Kidney (tissue), 14 donors: Measurements from ENCODE around the gene OR2L8. TPM values are rescaled to one million over a fixed set of nuclear protein-coding genes. Genes with fewer than 3 reads are reported as not detected.

ENCODE experiments used
- DNase-seq, 5 donors: peaks; one replicate each; pipeline ENCODE4 v3.0.0-alpha.2; 2013 to 2020
- FAIRE-seq: peaks from 2 replicates; lab custom pipeline; 2012; peaks lifted over from hg19 to GRCh38; lab: Jason Lieb, UNC
- H3K27ac ChIP-seq, 2 donors: one replicate each; pipeline ENCODE4 v1.7.0; 2013; ENCODE audit warnings: low read depth in 2 of 2, low read length in 2 of 2, inconsistent platforms in 1 of 2
- H3K27me3 ChIP-seq: one replicate; pipeline ENCODE4 v1.7.1; 2013; ENCODE audit warnings: low read length, inconsistent platforms; ENCODE audit not compliant: control insufficient read depth, insufficient read depth
- H3K36me3 ChIP-seq, 3 donors: one replicate each; pipeline versions ENCODE4 v1.7.0 to v1.7.1; 2013; ENCODE audit warnings: low read length in 3 of 3, control low read depth in 1 of 3, inconsistent platforms in 1 of 3; ENCODE audit not compliant: insufficient read depth in 3 of 3, control insufficient read depth in 2 of 3
- H3K4me1 ChIP-seq, 3 donors: one replicate each; pipeline versions ENCODE4 v1.7.0 to v1.7.1; 2013; ENCODE audit warnings: low read length in 3 of 3, inconsistent platforms in 1 of 3, low read depth in 1 of 3; ENCODE audit not compliant: control insufficient read depth in 2 of 3, insufficient read depth in 2 of 3
- H3K4me3 ChIP-seq, 3 donors: one replicate each; pipeline versions ENCODE4 v1.7.0 to v1.8.1; 2013; ENCODE audit warnings: low read length in 3 of 3, control low read depth in 1 of 3, inconsistent platforms in 1 of 3
- H3K9ac ChIP-seq, 3 donors: one replicate each; pipeline versions ENCODE4 v1.7.0 to v1.7.1; 2013; ENCODE audit warnings: low read length in 3 of 3, control low read depth in 1 of 3, inconsistent platforms in 1 of 3
- H3K9me3 ChIP-seq, 3 donors: one replicate each; pipeline versions ENCODE4 v1.7.0 to v1.7.1; 2013; ENCODE audit warnings: low read length in 3 of 3, control low read depth in 1 of 3, inconsistent platforms in 1 of 3; ENCODE audit not compliant: control insufficient read depth in 2 of 3, insufficient read depth in 1 of 3
- intact Hi-C: fragments of 100-400 bp; cut with DNase I; formaldehyde crosslinking; loops from one replicate; pipeline ENCODE4 v1.11.1; 2022
- polyA plus RNA-seq: library from polyadenylated mRNA; stranded (reverse); fragments of 350-450 nt; fragmentation: Illumina TruSeq; extraction: RNeasy Lipid Tissue Mini Kit (QIAGEN cat#74804); gene quantifications from one replicate; pipeline ENCODE4 v1.2.3, GENCODE V29; 2014; ENCODE audit warnings: low read depth, low replicate concordance; ENCODE audit not compliant: insufficient read depth
- total RNA-seq: library from RNA; stranded (reverse); fragmentation: NEBNext Ultra II Directional; extraction: Animal tissue kit (Norgen Biotek cat#: 25700); gene quantifications from one replicate; pipeline ENCODE4 v1.2.1, GENCODE V29; 2021
- TF ChIP-seq, protein P1 (sequence below): IDR thresholded peaks from 3 replicates; pipeline ENCODE4 v1.5.1; 2012; ENCODE audit warnings: mild to moderate bottlenecking, moderate library complexity, borderline replicate concordance; ENCODE audit not compliant: insufficient read depth; ENCODE audit errors: extremely low read depth
- donor health status: control.
- donor health status: control.
- donor health status: control.
- donor health status: control.
- donor health status: control.
- donor health status: DM: yes; HTN: yes; CAD: no.
- donor health status: Normal renal cell carcinoma (clear cell type).

Gene OR2L8
- total and polyA plus RNA-seq, 2 donors from 2014 or later, result not detected

DNA sequence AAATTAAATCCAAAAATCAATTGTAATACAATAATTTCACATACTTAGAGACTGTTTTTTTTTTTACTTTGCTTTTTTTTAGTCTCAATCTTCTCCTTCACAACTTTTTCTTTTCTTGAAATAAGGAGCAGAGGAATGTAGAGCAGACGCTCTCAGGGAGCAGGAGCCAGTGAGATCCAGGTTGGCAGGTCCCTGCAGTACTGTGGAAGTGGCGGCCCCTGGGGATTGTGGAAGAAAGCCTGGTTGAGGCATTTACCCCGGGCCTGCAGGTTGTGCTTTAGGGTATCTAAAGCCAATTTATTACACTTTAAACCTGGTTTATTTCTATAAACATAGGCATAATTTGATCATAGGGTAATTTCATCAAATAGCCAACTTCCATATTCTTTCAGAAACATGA is 24.7 kb upstream of the OR2L8 start:
- Histone ChIP-seq H3K4me1 (no peaks in the 10 kb centered on the region), H3K9ac (no peak overlapping the region), H3K27ac (no peak overlapping the region), H3K9me3 (no peaks in the 10 kb centered on the region), H3K36me3 (no peaks in the 10 kb centered on the region), H3K27me3 (no peaks in the 10 kb centered on the region), H3K4me3 (no peak overlapping the region)
- TF ChIP-seq, protein P1, sequence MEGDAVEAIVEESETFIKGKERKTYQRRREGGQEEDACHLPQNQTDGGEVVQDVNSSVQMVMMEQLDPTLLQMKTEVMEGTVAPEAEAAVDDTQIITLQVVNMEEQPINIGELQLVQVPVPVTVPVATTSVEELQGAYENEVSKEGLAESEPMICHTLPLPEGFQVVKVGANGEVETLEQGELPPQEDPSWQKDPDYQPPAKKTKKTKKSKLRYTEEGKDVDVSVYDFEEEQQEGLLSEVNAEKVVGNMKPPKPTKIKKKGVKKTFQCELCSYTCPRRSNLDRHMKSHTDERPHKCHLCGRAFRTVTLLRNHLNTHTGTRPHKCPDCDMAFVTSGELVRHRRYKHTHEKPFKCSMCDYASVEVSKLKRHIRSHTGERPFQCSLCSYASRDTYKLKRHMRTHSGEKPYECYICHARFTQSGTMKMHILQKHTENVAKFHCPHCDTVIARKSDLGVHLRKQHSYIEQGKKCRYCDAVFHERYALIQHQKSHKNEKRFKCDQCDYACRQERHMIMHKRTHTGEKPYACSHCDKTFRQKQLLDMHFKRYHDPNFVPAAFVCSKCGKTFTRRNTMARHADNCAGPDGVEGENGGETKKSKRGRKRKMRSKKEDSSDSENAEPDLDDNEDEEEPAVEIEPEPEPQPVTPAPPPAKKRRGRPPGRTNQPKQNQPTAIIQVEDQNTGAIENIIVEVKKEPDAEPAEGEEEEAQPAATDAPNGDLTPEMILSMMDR, result no peak
- intact Hi-C loops, result no loop called here
- no peak for DNase-seq
- FAIRE-seq, result no peak

DNA sequence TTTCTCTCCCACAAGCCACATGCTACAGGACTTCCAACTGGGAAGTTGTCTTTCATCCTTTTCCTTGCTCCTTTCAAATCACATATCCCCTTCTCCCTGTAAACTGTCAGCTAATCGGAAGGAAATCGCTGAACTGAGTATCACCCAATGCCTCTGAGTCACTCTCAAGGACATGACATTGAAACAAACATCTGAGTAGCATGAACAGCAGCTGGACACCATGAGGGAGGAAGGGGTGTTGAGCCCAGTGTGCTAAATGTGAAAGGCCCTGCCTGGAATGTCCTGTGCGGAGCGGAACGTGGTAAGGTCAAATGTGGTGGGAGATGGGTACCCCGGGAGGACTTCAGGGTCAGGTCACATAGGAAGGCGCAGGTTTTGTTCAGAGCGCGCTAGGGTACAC is 23.8 kb upstream of the OR2L8 start, which contains the start of gene OR2AJ1:
Gene OR2AJ1 (plus strand): TSS at position 22 of the 400 bp plus-strand sequence. CDS start 8,880 bp downstream, outside the sequence.
- no peak for FAIRE-seq
- no peak within 1 kb of the TSS for H3K9ac ChIP-seq

DNA sequence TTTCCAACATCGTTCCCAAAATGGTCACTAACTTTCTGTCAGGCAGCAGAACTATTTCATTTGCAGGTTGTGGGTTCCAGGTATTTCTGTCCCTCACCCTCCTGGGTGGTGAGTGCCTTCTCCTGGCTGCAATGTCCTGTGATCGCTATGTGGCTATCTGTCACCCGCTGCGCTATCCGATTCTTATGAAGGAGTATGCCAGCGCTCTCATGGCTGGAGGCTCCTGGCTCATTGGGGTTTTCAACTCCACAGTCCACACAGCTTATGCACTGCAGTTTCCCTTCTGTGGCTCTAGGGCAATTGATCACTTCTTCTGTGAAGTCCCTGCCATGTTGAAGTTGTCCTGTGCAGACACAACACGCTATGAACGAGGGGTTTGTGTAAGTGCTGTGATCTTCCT is 14.7 kb upstream of the OR2L8 start:
- TF ChIP-seq, protein P1, result no peak
- no peaks in the 10 kb centered on the region for H3K4me1 ChIP-seq
- H3K36me3 ChIP-seq, result no peaks in the 10 kb centered on the region
- no peak overlapping the region for H3K9ac ChIP-seq
- FAIRE-seq (no peak), DNase-seq (no peak)
- no peak overlapping the region for H3K27ac ChIP-seq
- no peak overlapping the region for H3K4me3 ChIP-seq
- intact Hi-C loops, result no loop called here
- no peaks in the 10 kb centered on the region for H3K27me3 ChIP-seq
- no peaks in the 10 kb centered on the region for H3K9me3 ChIP-seq

More for the DNA sequence above, 23.8 kb upstream of the OR2L8 start, which contains the start of gene OR2AJ1:
- Histone ChIP-seq H3K27ac (no peak within 1 kb of the TSS), H3K4me3 (no peak within 1 kb of the TSS), H3K36me3 (no peaks in the 10 kb centered on the region), H3K4me1 (no peaks in the 10 kb centered on the region), H3K27me3 (no peaks in the 10 kb centered on the region), H3K9me3 (no peaks in the 10 kb centered on the region)
- TF ChIP-seq, protein P1, result no peak
- intact Hi-C loops, result no loop called here
- DNase-seq, result no peak

DNA sequence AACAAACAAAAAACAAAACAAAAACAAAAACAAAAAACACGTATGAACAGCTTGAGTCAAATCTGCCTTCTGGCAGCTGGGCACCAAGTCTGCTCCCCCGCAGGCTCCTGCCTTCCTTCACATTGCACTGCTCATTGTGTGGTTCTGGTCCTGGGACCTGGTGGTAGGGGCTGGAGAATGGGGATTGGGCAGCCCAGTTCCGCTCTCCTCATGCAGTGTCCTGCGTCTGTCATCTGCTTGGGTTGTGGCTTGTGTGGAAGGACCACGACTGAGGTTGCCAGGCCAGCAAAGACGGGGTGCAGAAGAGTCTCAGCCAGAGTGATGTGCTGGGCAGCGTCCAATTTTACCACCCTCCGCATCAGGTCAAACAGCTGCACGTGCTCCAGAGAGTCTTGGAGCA is 12.9 kb upstream of the OR2L8 start:
- FAIRE-seq, result no peak
- Histone ChIP-seq H3K9ac (no peak overlapping the region), H3K9me3 (no peaks in the 10 kb centered on the region), H3K4me1 (no peaks in the 10 kb centered on the region), H3K36me3 (no peaks in the 10 kb centered on the region), H3K27ac (no peak overlapping the region), H3K27me3 (no peaks in the 10 kb centered on the region), H3K4me3 (no peak overlapping the region)
- DNase-seq, result no peak
- intact Hi-C loops, result no loop called here
- TF ChIP-seq, protein P1, result no peak
